HCT116 (cell line): ENCODE data around the gene LIMS3. TPM values are rescaled to one million over a fixed set of nuclear protein-coding genes. Genes with fewer than 3 reads are reported as not detected.
A peak's percentile ranks its signal among the peaks of the same experiment; 100 is the strongest.
"Not testable (repeated sequence)": the region's sequence is repeated elsewhere in the genome, so short reads cannot be mapped to it uniquely, and the experiment has no call there.

Source experiments
- ATAC-seq: fragments of 200-7000 bp; cut with Tn5 transposase; 2 replicates; pipeline ENCODE4 v1.9.1; 2020; ENCODE audit warnings: mild to moderate bottlenecking, moderate library complexity
- BruUV-seq: library from RNA; stranded (reverse); fragments of 400-500 nt; replicated peaks from 2 replicates; lab custom pipeline; 2021; lab: Mats Ljungman, UMichigan
- CTCF ChIA-PET: fragments of 300-600 bp; sonication (Branson Sonifier 250); formaldehyde crosslinking; loops from one replicate; lab custom pipeline; 2021; ENCODE audit warnings: antibody characterized with exemption; lab: Charles Lee
- POLR2A ChIA-PET: fragments of 300-600, 350-600 bp; sonication (Branson Sonifier 250); formaldehyde crosslinking; loops from one replicate; lab custom pipeline; 2021; ENCODE audit warnings: antibody characterized with exemption; lab: Charles Lee
- RAD21 ChIA-PET, 2 experiments: fragments of 300-600 bp; sonication (Branson Sonifier 250); formaldehyde crosslinking; loops; one replicate each; lab custom pipeline; 2023; ENCODE audit warnings: low total read pairs in 2 of 2; ENCODE audit not compliant: uncharacterized antibody in 2 of 2, unreplicated experiment in 2 of 2, low non-redundant PET in 1 of 2; lab: Charles Lee
- DNase-seq: peaks from one replicate; pipeline ENCODE4 v3.0.0-alpha.2; 2010; ENCODE audit warnings: low read depth, low spot score
- H2AFZ ChIP-seq: fragments of 200-600 bp; shearing (Covaris generic), sonication (generic); 2 replicates; pipeline ENCODE4 v1.6.1; 2017; ENCODE audit warnings: low read depth, mixed run types, mixed read lengths, antibody characterized with exemption, low read length; ENCODE audit not compliant: poor library complexity, severe bottlenecking
- H3K27ac ChIP-seq: 2 replicates; pipeline ENCODE4 v1.5.1; 2012; ENCODE audit warnings: low read depth, low read length
- H3K27me3 ChIP-seq: fragments of 200-600 bp; sonication (generic); 2 replicates; pipeline ENCODE4 v1.6.1; 2016; ENCODE audit warnings: mixed run types, low read length, mixed read lengths; ENCODE audit not compliant: insufficient read depth
- H3K36me3 ChIP-seq, 2 experiments: fragments of 200-500 bp in 1 of 2; fragments of 200-600 bp in 1 of 2; sonication (Bioruptor generic) in 1 of 2; sonication (generic) in 1 of 2; 2 replicates each; pipeline versions ENCODE4 v1.5.1 to v1.6.1; 2014 to 2016; ENCODE audit warnings: low read length in 2 of 2, inconsistent platforms in 1 of 2, mixed read lengths in 1 of 2, mixed run types in 1 of 2; ENCODE audit not compliant: insufficient read depth in 2 of 2, control insufficient read depth in 1 of 2
- H3K4me1 ChIP-seq, 2 experiments: fragments of 200-600 bp in 1 of 2; sonication (generic) in 1 of 2; 2 replicates each; pipeline versions ENCODE4 v1.5.1 to v1.6.1; 2012 to 2017; ENCODE audit warnings: low read length in 2 of 2, inconsistent platforms in 1 of 2, mild to moderate bottlenecking in 1 of 2, mixed read lengths in 1 of 2, mixed run types in 1 of 2, moderate library complexity in 1 of 2; ENCODE audit not compliant: insufficient read depth in 2 of 2, control insufficient read depth in 1 of 2
- H3K4me2 ChIP-seq: fragments of 200-600 bp; sonication (generic); 2 replicates; pipeline ENCODE4 v1.6.1; 2017; ENCODE audit warnings: mixed run types, low read length, mixed read lengths
- H3K4me3 ChIP-seq, 2 experiments: fragments of 200-600 bp in 1 of 2; sonication (generic) in 1 of 2; replicated peaks in 1 of 2; 2 replicates each; pipeline ENCODE4 v1.5.1; 2011 to 2016; ENCODE audit warnings: low read length in 2 of 2, control low read depth in 1 of 2, low read depth in 1 of 2, mild to moderate bottlenecking in 1 of 2, mixed read lengths in 1 of 2, mixed run types in 1 of 2
- H3K79me2 ChIP-seq: fragments of 200-600 bp; sonication (generic); 2 replicates; pipeline ENCODE4 v1.6.1; 2017; ENCODE audit warnings: mild to moderate bottlenecking, mixed run types, low read length, moderate library complexity, mixed read lengths; ENCODE audit not compliant: insufficient read depth
- H3K9ac ChIP-seq: fragments of 200-600 bp; sonication (generic); 2 replicates; pipeline ENCODE4 v1.6.1; 2016; ENCODE audit warnings: low read length, mixed read lengths
- H3K9me2 ChIP-seq: fragments of 200-600 bp; sonication (generic), shearing (Covaris generic); 2 replicates; pipeline ENCODE4 v1.6.1; 2017; ENCODE audit warnings: mixed run types, mild to moderate bottlenecking, moderate library complexity; ENCODE audit not compliant: insufficient read depth
- H3K9me3 ChIP-seq, 2 experiments: fragments of 200-500 bp in 1 of 2; fragments of 200-600 bp in 1 of 2; sonication (Bioruptor generic) in 1 of 2; sonication (generic) in 1 of 2; 2 replicates each; pipeline ENCODE4 v1.6.1; 2014 to 2017; ENCODE audit warnings: low read length in 2 of 2, mixed read lengths in 2 of 2, inconsistent platforms in 1 of 2, low read depth in 1 of 2, mild to moderate bottlenecking in 1 of 2, mixed run types in 1 of 2, moderate library complexity in 1 of 2; ENCODE audit not compliant: control insufficient read depth in 1 of 2, insufficient read depth in 1 of 2
- H4K20me1 ChIP-seq: fragments of 200-600 bp; sonication (generic), shearing (Covaris generic); 2 replicates; pipeline ENCODE4 v1.6.1; 2017; ENCODE audit warnings: mixed run types, mild to moderate bottlenecking, moderate library complexity; ENCODE audit not compliant: insufficient read depth
- intact Hi-C: fragments of 100-400 bp; cut with micrococcal nuclease; formaldehyde crosslinking; loops from 2 replicates; pipeline ENCODE4 v1.10.0; 2022
- total RNA-seq: library from RNA; stranded (reverse); gene quantifications from one replicate; pipeline ENCODE4 v1.2.1, GENCODE V29; 2021; ENCODE audit not compliant: unreplicated experiment

The LIMS3 gene
- total RNA-seq, 1 experiment from 2014 or later, result 1.1 TPM

GRCh38 chr2:109927803-109928202 lies 29.3 kb downstream of the LIMS3 start:
- H3K79me2 ChIP-seq, H4K20me1 ChIP-seq, H3K4me2 ChIP-seq, H3K4me3 ChIP-seq, DNase-seq, H3K36me3 ChIP-seq, H3K9ac ChIP-seq, RAD21 ChIA-PET, CTCF ChIA-PET, H3K27ac ChIP-seq, POLR2A ChIA-PET, H2AFZ ChIP-seq, H3K9me3 ChIP-seq, H3K27me3 ChIP-seq, H3K4me1 ChIP-seq, H3K9me2 ChIP-seq, ATAC-seq, intact Hi-C loops, BruUV-seq: not testable (repeated sequence)

- H3K27ac ChIP-seq, H3K9me3 ChIP-seq, H2AFZ ChIP-seq, H3K36me3 ChIP-seq, H3K4me1 ChIP-seq, POLR2A ChIA-PET, RAD21 ChIA-PET, H3K27me3 ChIP-seq, BruUV-seq, H4K20me1 ChIP-seq, intact Hi-C loops, H3K9me2 ChIP-seq, H3K9ac ChIP-seq, H3K79me2 ChIP-seq, DNase-seq, H3K4me2 ChIP-seq, CTCF ChIA-PET, H3K4me3 ChIP-seq: not testable (repeated sequence)
- ATAC-seq, result peak; percentile 91
These were observed 30.7 kb downstream of the LIMS3 start for GRCh38 chr2:109929222-109929621.

- CTCF ChIA-PET, DNase-seq, H3K79me2 ChIP-seq, H3K36me3 ChIP-seq, H3K9me2 ChIP-seq, H3K9me3 ChIP-seq, H3K4me2 ChIP-seq, RAD21 ChIA-PET, H3K27ac ChIP-seq, ATAC-seq, H2AFZ ChIP-seq, H4K20me1 ChIP-seq, H3K27me3 ChIP-seq, BruUV-seq, H3K4me1 ChIP-seq, intact Hi-C loops, H3K9ac ChIP-seq, POLR2A ChIA-PET, H3K4me3 ChIP-seq: not testable (repeated sequence)
These were observed 38.0 kb downstream of the LIMS3 start for GRCh38 chr2:109936534-109936933.

GRCh38 chr2:109945362-109945761 lies 46.9 kb downstream of the LIMS3 start:
- H3K79me2 ChIP-seq, RAD21 ChIA-PET: not testable (repeated sequence)

More at GRCh38 chr2:109945362-109945761, 46.9 kb downstream of the LIMS3 start:
- BruUV-seq, H3K4me3 ChIP-seq, H4K20me1 ChIP-seq, H3K27ac ChIP-seq, H3K4me2 ChIP-seq, CTCF ChIA-PET, H3K36me3 ChIP-seq, H3K9me3 ChIP-seq, H2AFZ ChIP-seq, H3K4me1 ChIP-seq, H3K9me2 ChIP-seq, H3K27me3 ChIP-seq, H3K9ac ChIP-seq, intact Hi-C loops, DNase-seq, ATAC-seq, POLR2A ChIA-PET: not testable (repeated sequence)
